Bone marrow (tissue), 2 donors: Measurements from ENCODE around the gene NEDD9.

Experiments used
- DNase-seq, 2 donors: peaks; one replicate each; lab custom pipeline; 2025; lab: John Stamatoyannopoulos, UW

The NEDD9 gene

GRCh38 chr6:11143394-11144371 is 88.8 kb downstream of the NEDD9 start:
- DNase-seq = peak; percentile 55 to 59

- DNase-seq = no peak
Measured at GRCh38 chr6:11142296-11143027, 90.0 kb downstream of the NEDD9 start.

- DNase-seq = no peak
Measured at GRCh38 chr6:11141295-11141694, 91.2 kb downstream of the NEDD9 start.

- no peak for DNase-seq
Measured at GRCh38 chr6:11140056-11140455, 92.4 kb downstream of the NEDD9 start.

DNA sequence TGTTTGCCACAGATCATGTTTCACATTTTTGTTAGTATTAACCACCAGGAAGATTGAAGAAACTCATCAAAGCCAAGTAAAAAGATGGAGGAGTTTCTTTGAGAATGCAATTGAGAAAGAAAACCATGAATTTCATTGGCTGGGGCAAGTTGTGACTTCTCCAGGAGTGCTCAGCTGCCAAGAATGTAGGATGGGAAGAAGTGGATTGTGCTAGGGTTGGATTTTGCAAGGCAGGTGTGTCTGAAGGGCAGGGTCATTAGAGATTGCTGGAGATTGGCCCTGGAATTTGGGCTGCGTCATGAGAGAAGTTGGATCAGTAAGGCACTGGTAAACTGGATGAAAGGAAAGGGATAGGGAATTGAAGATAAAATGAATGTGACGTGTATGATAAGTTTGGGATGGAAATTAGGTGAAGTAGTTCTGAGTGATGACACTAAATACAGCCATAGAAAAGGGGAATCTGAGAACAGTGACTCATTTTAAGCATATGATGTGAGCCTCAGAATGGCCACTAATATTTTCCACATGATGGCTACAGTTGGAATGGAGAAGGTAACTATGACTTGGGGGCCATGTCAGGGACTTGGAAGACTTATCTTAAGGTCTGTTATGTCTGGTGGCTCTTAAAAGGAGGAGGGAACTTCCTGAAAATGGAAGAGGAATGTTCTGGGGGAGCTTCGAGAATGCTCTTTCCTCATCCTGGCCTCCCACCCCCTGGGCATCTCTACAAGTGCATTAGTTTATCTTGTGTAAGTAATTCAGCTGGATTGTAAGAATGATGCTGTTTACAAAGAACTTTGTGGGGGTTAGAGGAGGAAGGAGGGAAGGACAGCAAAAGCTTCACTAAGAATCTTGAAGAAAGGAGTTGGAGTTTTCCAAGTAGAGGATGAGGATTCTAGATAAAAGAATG is 93.2 kb downstream of the NEDD9 start:
- DNase-seq = peak in 1 of 2 donors; percentile 4

- DNase-seq = no peak
Measured at GRCh38 chr6:11136809-11137208, 95.7 kb downstream of the NEDD9 start.
